Medulla oblongata (tissue), 1 donor: ENCODE measurements around the gene DNAJA1.
"Not testable (repeated sequence)": the region's sequence is repeated elsewhere in the genome, so short reads cannot be mapped to it uniquely, and the experiment has no call there.

ENCODE experiments used
- DNase-seq: peaks from one replicate; pipeline ENCODE4 v3.0.0-alpha.2; 2015; ENCODE audit errors: extremely low spot score

The DNAJA1 gene

DNA sequence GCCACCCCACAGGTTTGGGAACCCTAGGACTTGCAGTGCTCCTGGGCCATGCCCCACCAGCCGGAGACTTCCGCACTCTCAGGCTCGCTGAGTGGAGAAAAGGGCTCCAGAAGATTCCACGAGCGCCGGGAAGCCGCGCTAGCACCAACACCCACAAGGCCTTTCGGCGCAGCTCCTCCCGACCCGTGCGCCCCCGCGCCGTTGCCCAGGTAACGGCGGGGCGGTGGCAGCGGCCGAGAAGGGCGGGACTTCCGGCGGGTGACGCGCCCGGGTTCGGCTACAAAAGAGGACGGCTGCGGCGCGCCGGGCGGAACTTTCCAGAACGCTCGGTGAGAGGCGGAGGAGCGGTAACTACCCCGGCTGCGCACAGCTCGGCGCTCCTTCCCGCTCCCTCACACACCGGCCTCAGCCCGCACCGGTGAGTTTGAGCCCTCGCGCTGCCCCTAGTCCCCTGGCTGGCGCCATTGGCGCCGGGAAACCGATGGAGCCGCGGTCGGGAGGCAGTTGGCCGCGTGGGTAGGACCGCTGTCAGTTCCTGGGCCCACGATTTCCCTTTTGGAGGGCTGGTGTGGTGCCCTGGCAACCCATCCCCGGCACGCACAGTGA lies at the start of gene DNAJA1:
Gene DNAJA1 (plus strand): TSS at position 308 of the 606 bp plus-strand sequence. CDS start 1,212 bp downstream, outside the sequence.
- DNase-seq: peak; percentile 98

DNA sequence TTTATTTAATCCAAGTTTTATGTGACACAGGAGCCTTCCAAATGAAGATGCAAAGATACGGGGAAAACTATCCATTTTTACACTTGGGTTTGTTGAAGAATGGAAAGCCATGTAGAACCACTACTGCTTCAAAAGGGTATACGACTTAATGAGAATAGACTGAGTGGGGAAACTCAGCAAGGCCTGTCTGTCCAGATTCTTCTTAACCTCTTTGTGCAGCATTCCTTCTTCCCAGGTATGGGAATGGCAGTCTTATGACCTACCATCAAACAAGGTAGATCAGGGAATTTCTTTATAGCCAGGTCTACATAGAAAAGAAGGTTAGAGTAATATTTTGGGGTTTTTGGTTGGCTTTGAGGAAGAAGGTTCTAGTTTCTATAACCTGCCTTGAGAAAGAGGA lies 47.0 kb upstream of the DNAJA1 start:
- no peak for DNase-seq

DNA sequence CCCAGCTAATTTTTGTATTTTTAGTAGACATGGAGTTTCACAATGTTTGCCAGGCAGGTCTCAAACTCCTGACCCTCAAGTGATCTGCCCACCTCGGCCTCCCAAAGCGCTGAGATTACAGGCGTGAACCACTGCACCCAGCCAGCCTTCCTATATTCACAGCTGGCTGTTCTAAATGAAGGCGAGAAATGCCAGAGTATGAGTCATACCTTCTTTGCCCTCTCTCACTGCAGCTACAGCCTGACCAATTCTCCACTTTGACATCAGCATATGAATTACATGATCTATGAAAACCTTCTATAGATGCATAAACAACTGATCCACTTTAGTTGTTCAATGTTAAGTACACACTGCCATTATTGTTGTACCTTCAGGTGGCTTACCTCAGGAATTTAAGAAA lies 38.1 kb upstream of the DNAJA1 start:
- DNase-seq: no peak

- no peak for DNase-seq
These were observed 35.4 kb upstream of the DNAJA1 start for GRCh38 chr9:32989660-32990059.

GRCh38 chr9:32991897-32992594 lies 33.0 kb upstream of the DNAJA1 start:
- DNase-seq: no peak

DNA sequence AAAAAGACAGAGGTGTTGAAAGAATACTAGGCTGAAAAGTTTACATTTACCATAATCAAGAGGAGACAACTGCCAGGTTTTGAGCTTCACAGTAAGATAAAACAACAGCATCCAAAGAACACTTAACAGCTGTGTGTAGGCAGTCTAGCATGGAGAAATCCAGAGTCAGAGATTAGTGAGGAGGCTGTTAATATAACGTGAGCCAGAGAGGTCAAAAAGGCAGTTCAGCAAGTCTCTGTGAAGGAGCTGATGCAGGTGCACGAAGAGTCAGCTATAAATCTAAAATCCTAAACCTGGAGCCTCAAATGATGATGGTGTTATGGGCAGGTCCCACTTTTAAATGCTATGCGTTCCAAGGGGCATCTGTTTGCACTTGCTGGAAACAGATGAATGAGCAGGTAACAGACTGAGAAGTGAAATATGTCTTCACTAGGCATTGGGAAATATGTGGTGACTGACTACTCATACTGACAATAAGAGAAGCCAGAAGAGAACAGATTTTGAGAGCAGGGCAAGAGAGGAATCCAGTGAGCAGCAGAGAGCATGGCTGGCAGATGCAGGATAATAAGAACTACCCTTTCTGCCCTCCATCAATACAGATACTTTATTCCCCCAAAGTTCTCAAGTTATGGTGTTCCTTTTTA lies 32.4 kb upstream of the DNAJA1 start:
- no peak for DNase-seq

DNA sequence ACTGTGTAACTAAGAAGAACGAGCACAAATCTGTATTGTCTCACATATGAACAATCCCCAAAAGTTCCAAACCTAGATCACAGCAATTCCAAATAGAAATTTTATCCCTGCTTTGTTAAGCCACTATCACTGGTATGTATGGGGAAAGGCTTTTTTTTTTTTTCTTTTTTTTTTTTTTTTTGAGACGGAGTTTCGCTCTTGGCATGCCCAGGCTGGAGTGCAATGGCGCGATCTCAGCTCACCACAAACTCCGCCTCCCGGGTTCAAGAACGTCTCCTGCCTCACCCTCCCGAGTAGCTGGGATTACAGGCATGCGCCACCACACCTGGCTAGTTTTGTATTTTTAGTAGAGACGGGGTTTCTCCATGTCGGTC lies 24.4 kb upstream of the DNAJA1 start:
- not testable (repeated sequence) for DNase-seq

DNA sequence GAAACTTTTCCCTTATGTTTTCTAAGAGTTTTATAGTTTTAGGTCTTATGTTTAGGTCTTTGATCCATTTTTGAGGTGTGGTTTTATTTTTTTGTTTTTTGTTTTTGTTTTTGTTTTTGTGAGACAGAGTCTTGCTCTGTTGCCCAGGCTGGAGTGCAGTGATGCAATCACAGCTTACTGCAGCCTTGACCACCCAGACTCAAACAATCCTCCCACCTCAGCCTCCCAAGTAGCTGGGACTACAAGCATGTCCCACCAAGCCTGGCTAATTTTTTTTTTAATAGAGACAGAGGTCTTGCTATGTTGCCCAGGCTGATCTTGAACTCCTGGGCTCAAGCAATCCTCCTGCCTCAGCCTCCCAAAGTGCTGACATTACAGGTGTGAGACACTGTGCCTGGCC lies 19.7 kb upstream of the DNAJA1 start:
- DNase-seq: not testable (repeated sequence)

DNA sequence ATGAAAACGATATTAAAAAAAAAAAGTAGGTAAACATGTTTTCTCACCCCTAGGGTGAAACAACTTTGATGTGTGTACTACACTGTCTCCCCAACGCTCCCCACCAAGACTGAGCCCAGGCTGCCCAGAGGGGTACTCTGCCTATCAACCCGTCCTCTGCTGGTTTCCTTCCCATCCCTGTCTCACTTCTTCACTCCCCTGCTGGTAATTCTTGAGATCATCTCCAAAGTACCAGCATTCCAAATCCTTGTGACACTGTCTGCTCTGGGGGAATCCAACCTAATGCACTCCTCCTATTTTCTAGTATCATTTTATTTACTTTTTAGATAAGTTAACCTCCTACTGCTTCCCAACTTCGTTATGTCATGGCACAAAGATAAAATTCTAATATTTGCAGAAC lies 17.3 kb upstream of the DNAJA1 start:
- no peak for DNase-seq

GRCh38 chr9:33011831-33012230 lies 13.2 kb upstream of the DNAJA1 start:
- no peak for DNase-seq

DNA sequence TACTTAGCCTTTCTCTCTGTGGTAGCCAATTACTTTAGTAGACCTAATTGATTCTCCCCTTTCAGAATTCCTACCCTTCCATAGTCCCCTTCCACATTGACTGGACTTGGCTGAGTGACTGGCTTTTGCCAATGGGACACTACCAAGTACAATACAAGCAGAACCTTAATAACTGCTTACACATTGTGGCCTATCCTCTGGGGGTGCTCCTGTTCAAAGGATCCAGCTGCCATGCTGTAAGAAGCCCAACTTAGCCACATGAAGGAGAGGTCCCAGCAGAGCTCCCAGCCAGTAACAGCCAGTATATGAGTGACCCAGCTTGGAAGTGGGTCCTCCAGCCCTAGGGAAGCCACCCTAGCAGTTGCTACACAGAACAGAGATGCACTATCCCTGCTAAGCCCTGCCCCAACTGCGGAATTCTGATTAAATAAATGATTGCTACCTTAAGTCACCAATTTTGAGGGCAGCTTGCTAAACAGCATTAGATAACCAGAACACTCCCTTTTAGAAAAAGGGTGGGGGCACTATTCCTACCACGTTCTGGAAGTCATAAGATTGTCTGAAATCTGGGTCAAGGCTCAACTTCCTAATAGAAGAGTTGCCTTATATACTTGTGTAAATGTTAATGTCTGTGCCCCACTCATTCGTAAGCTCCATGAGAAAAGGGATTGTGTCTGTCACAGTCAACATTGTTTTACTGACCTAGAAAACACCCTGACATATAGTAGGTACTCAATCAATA lies 12.6 kb upstream of the DNAJA1 start:
- no peak for DNase-seq

GRCh38 chr9:33013962-33014664 lies 11.0 kb upstream of the DNAJA1 start:
- no peak for DNase-seq

- DNase-seq: peak; percentile 55
These were observed 10.4 kb upstream of the DNAJA1 start for GRCh38 chr9:33014665-33015014.

DNA sequence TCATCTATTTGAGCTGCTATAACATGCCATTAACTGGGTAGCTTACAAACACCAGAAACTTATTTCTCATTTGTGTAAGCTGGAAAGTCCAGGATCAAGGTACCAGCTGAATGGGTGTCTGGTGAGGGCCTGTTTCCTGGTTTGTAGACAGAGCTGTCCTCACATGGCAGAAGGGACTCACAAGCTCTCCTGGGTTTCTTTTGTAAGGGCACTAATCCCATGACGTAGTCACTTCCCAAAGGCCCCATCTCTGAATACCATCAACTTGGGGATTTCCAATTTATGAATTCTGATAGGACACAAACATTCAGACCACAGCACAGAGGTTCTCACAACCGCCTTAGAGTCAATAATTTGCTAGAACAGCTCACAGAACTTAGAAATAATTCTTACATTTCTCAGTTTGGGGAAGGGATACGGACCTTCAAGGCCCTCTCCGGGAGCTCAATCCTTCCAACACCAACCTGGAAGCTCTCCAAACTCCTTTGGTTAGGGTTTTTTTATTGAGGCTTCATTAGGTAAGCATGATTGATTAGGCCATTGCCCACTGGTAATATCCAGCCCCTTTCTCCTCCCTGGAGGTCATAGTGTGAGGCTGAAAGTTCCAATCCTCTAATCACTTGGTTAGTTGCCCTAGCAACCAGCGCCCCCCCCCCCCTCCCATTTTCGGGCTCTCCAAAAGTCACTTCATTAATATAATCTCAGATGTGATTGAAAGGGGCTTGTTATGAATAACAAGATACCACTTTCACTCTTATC lies 7.6 kb upstream of the DNAJA1 start:
- DNase-seq: no peak

GRCh38 chr9:33019797-33020196 lies 5.3 kb upstream of the DNAJA1 start:
- DNase-seq: no peak

DNA sequence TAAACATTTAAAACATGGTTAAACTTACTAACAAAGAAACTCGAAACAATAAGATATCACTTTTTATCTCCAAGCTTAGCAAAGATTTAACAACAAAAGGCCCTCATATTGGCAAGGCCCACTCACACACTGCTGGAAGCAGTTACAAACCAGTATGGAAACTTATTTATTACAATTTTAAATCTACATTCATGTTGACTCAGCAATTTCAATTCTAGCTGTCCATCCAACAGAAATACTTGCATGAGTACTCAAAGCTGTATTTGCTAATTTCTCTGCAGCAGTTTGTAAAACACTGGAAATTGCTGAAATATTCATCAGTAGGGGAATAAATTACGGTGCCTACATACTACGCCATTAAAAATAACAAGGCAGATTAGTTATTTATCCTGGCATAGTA lies 2.8 kb upstream of the DNAJA1 start:
- no peak for DNase-seq

- DNase-seq: no peak
These were observed 2.3 kb upstream of the DNAJA1 start for GRCh38 chr9:33022755-33023154.

GRCh38 chr9:33023661-33024060 lies 1.4 kb upstream of the DNAJA1 start:
- DNase-seq: no peak

DNA sequence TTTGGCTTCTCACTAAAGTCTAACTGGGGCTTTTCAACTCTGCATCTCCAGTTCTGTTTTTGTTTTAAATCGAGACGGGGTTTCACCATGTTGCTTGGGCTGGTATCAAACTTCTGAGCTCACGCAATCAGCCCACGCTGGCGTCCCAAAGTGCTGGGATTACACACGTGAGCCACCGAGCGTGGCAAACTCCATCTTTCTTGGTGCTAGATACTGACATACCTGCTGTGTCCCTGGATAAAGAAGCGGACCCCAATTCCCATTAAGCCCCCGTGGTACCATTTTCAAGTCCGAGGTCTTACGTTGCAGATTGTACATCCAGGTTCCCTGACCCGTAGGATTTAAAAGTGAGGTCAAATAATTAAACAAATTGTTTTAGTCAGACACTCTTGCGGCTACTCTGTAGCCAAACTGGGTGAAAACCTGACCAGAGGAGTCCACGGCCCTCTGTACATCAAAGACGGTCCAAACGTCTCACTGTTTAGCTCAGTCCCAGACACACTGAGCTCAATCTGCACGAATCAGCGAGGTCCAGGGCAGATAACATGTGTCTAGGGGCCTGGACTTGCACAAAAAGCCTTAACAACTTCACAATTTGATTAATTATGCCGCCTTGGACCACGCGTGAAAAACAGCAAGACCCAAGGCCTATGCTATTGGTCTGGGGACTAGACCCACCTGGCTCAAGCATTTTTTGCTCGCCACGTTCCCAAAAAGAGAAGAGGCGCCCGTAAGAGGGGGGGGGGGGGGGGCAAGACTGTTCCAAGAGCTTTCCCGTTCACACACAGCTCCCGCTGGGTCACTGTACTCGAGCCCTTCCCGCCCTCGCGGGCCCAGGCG lies 727 bp upstream of the DNAJA1 start:
- peak; percentile 52 for DNase-seq
